Measurements from ENCODE around the gene KRT35. TPM values are rescaled to one million over a fixed set of nuclear protein-coding genes. Genes with fewer than 3 reads are reported as not detected.

Gene KRT35
- total and polyA plus RNA-seq, 4 donors: not detected

- Histone ChIP-seq H3K27me3 (ENCODE audit: control insufficient read depth, insufficient read depth, low read length) (peaks cover 14% of the 10 kb centered on the region), H3K4me3 (ENCODE audit: low read depth, low read length) (no peak overlapping the region), H3K9me3 (ENCODE audit: control insufficient read depth, insufficient read depth, low read length) (no peaks in the 10 kb centered on the region), H3K36me3 (ENCODE audit: control insufficient read depth, insufficient read depth, low read length) (no peaks in the 10 kb centered on the region), H3K27ac (ENCODE audit: low read depth, low read length) (no peak overlapping the region), H3K4me1 (ENCODE audit: control insufficient read depth, insufficient read depth, low read length) (peaks cover 22% of the 10 kb centered on the region)
- WGBS (ENCODE audit: insufficient coverage): 87% methylated on average over 10 of the region's 12 CpGs
- DNase-seq (ENCODE audit: low read depth in 4 of 6, low spot score in 6 of 6): no peak
Observed at GRCh38 chr17:41522301-41523224, 41.6 kb upstream of the KRT35 start.

DNA sequence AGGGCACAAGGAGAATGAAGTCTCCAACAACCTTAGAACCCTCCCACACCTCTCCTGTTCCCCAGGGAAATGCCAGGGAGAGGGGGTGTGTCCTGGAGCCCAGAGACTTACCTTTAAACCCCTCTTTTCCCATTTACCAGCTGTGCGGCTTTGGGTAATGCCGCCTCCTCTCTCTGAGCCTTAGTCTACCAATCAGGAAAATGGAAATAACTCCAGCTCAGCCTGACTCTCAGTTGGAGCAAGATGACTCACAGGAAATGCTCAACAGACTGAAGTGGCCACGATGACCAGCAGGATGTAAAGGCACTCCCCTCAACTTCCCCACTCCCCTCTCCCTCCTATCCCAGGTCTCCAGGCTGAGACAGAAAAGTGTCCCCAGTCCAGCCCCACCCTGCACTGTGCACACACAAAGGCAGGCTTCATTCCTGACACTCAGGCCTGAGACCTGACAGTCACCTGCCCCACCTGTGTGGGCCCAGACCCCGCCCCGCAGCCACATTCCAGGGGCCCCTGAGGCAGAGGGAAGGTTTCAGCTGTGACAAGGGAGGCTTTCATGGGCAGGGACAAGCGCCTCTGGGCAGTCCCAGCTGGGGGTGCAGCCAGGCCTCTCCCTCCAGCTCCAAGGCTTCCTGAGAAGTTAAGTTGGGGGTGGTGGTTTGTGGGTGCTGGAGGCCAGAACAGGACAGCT, 40.8 kb upstream of the KRT35 start:
- Histone ChIP-seq H3K4me1 (ENCODE audit: control insufficient read depth, insufficient read depth, low read length) (peaks cover 17% of the 10 kb centered on the region), H3K27ac (ENCODE audit: low read depth, low read length) (no peak overlapping the region), H3K27me3 (ENCODE audit: control insufficient read depth, insufficient read depth, low read length) (peaks cover 6% of the 10 kb centered on the region), H3K4me3 (ENCODE audit: low read depth, low read length) (no peak overlapping the region), H3K9me3 (ENCODE audit: control insufficient read depth, insufficient read depth, low read length) (no peaks in the 10 kb centered on the region), H3K36me3 (ENCODE audit: control insufficient read depth, insufficient read depth, low read length) (no peaks in the 10 kb centered on the region)
- WGBS (ENCODE audit: insufficient coverage): 75% methylated on average over 6 of the region's 6 CpGs
- DNase-seq (ENCODE audit: low read depth in 4 of 6, low spot score in 6 of 6): no peak

- H3K27me3 ChIP-seq (ENCODE audit: control insufficient read depth, insufficient read depth, low read length): no peaks in the 10 kb centered on the region
- no peaks in the 10 kb centered on the region for H3K9me3 ChIP-seq (ENCODE audit: control insufficient read depth, insufficient read depth, low read length)
- H3K4me3 ChIP-seq (ENCODE audit: low read depth, low read length): no peak overlapping the region
- WGBS (ENCODE audit: insufficient coverage): 38% methylated on average over 8 of the region's 10 CpGs
- DNase-seq (ENCODE audit: low read depth in 4 of 6, low spot score in 6 of 6): peak in 1 of 6 donors; percentile 25
- H3K27ac ChIP-seq (ENCODE audit: low read depth, low read length): no peak overlapping the region
- H3K4me1 ChIP-seq (ENCODE audit: control insufficient read depth, insufficient read depth, low read length): peaks cover 17% of the 10 kb centered on the region
- no peaks in the 10 kb centered on the region for H3K36me3 ChIP-seq (ENCODE audit: control insufficient read depth, insufficient read depth, low read length)
Observed at GRCh38 chr17:41520821-41521521, 40.0 kb upstream of the KRT35 start.

GRCh38 chr17:41519501-41520224, 38.7 kb upstream of the KRT35 start:
- Histone ChIP-seq H3K36me3 (ENCODE audit: control insufficient read depth, insufficient read depth, low read length) (no peaks in the 10 kb centered on the region), H3K27ac (ENCODE audit: low read depth, low read length) (no peak overlapping the region), H3K4me1 (ENCODE audit: control insufficient read depth, insufficient read depth, low read length) (peaks cover 17% of the 10 kb centered on the region), H3K4me3 (ENCODE audit: low read depth, low read length) (no peak overlapping the region), H3K27me3 (ENCODE audit: control insufficient read depth, insufficient read depth, low read length) (no peaks in the 10 kb centered on the region), H3K9me3 (ENCODE audit: control insufficient read depth, insufficient read depth, low read length) (no peaks in the 10 kb centered on the region)
- peak in 2 of 6 donors; percentile 39 to 44 for DNase-seq (ENCODE audit: low read depth in 4 of 6, low spot score in 6 of 6)
- whole genome bisulfite sequencing (ENCODE audit: insufficient coverage): 54% methylated on average over 10 of the region's 11 CpGs

- WGBS (ENCODE audit: insufficient coverage): 67% methylated on average over 6 of the region's 8 CpGs
- Histone ChIP-seq H3K27ac (ENCODE audit: low read depth, low read length) (no peak within 1 kb of the TSS), H3K9me3 (ENCODE audit: control insufficient read depth, insufficient read depth, low read length) (no peaks in the 10 kb centered on the region), H3K4me3 (ENCODE audit: low read depth, low read length) (no peak within 1 kb of the TSS), H3K27me3 (ENCODE audit: control insufficient read depth, insufficient read depth, low read length) (no peaks in the 10 kb centered on the region), H3K4me1 (ENCODE audit: control insufficient read depth, insufficient read depth, low read length) (peaks cover 15% of the 10 kb centered on the region), H3K36me3 (ENCODE audit: control insufficient read depth, insufficient read depth, low read length) (no peaks in the 10 kb centered on the region)
- peak in 1 of 6 donors; percentile 51 for DNase-seq (ENCODE audit: low read depth in 4 of 6, low spot score in 6 of 6)
Observed at GRCh38 chr17:41518789-41519449, 38.0 kb upstream of the KRT35 start, which contains the start of gene KRT15. KRT15 (minus strand) TSS chr17:41518890; CDS start chr17:41518827, 63 bp downstream.

DNA sequence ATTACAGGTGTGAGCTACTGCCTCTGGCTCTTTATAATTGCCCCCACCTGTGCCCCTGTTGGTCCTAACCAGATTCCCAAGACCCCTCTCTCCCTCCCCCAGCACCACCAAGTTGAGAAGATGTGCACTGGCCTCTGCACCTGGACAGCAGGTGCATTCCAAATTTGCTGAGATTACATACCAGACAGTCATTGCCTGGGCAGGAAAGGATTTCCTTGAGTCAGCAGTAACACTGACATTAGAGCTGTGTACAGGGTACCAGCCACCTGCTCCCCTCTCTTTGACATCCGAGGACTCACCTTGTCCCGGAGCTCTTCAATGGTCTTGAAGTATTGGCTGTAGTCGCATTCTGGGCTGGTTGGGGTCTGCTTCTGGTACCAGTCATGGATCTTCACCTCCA, 37.1 kb upstream of the KRT35 start:
- no peak overlapping the region for H3K27ac ChIP-seq (ENCODE audit: low read depth, low read length)
- peaks cover 10% of the 10 kb centered on the region for H3K4me1 ChIP-seq (ENCODE audit: control insufficient read depth, insufficient read depth, low read length)
- H3K27me3 ChIP-seq (ENCODE audit: control insufficient read depth, insufficient read depth, low read length): no peaks in the 10 kb centered on the region
- WGBS (ENCODE audit: insufficient coverage): 88% methylated on average over 3 of the region's 3 CpGs
- H3K9me3 ChIP-seq (ENCODE audit: control insufficient read depth, insufficient read depth, low read length): no peaks in the 10 kb centered on the region
- no peaks in the 10 kb centered on the region for H3K36me3 ChIP-seq (ENCODE audit: control insufficient read depth, insufficient read depth, low read length)
- DNase-seq (ENCODE audit: low read depth in 4 of 6, low spot score in 6 of 6): no peak
- H3K4me3 ChIP-seq (ENCODE audit: low read depth, low read length): no peak overlapping the region

DNA sequence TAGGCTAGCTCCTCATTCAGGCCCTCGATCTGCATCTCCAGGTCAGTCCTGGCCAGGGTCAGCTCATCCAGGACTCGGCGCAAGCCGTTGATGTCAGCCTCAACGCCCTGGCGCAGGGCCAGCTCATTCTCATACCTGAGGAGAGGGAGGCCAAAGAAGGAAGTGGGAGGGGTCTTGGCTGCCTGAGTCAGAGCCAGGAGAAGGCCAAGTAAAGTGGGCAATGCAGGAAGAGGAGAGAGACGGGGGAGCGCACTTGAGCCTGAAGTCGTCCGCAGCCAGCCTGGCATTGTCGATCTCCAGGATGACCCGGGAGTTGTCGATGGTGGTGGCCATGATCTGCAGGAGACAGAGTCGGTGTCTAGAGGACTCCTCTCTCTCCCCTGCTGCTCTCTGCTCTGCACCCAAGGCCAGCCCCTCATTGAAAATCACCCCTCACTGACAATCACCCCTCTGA, 35.9 kb upstream of the KRT35 start:
- DNase-seq (ENCODE audit: low read depth in 4 of 6, low spot score in 6 of 6): no peak
- H3K4me3 ChIP-seq (ENCODE audit: low read depth, low read length): no peak overlapping the region
- H3K36me3 ChIP-seq (ENCODE audit: control insufficient read depth, insufficient read depth, low read length): no peaks in the 10 kb centered on the region
- H3K27me3 ChIP-seq (ENCODE audit: control insufficient read depth, insufficient read depth, low read length): no peaks in the 10 kb centered on the region
- 89% methylated on average over 12 of the region's 14 CpGs for WGBS (ENCODE audit: insufficient coverage)
- no peaks in the 10 kb centered on the region for H3K9me3 ChIP-seq (ENCODE audit: control insufficient read depth, insufficient read depth, low read length)
- H3K4me1 ChIP-seq (ENCODE audit: control insufficient read depth, insufficient read depth, low read length): peaks cover 10% of the 10 kb centered on the region
- no peak overlapping the region for H3K27ac ChIP-seq (ENCODE audit: low read depth, low read length)

- Histone ChIP-seq H3K36me3 (ENCODE audit: control insufficient read depth, insufficient read depth, low read length) (no peaks in the 10 kb centered on the region), H3K27ac (ENCODE audit: low read depth, low read length) (no peak overlapping the region), H3K4me1 (ENCODE audit: control insufficient read depth, insufficient read depth, low read length) (peaks cover 10% of the 10 kb centered on the region), H3K27me3 (ENCODE audit: control insufficient read depth, insufficient read depth, low read length) (no peaks in the 10 kb centered on the region), H3K4me3 (ENCODE audit: low read depth, low read length) (no peak overlapping the region), H3K9me3 (ENCODE audit: control insufficient read depth, insufficient read depth, low read length) (no peaks in the 10 kb centered on the region)
- DNase-seq (ENCODE audit: low read depth in 4 of 6, low spot score in 6 of 6): no peak
- WGBS (ENCODE audit: insufficient coverage): 90% methylated on average over 13 of the region's 14 CpGs
Observed at GRCh38 chr17:41516147-41516829, 35.3 kb upstream of the KRT35 start.

Measured in spinal cord (tissue), 10 donors.